ENCODE results near the gene SYNE1.
A peak's percentile ranks its signal among the peaks of the same experiment; 100 is the strongest.

SYNE1 gene

DNA sequence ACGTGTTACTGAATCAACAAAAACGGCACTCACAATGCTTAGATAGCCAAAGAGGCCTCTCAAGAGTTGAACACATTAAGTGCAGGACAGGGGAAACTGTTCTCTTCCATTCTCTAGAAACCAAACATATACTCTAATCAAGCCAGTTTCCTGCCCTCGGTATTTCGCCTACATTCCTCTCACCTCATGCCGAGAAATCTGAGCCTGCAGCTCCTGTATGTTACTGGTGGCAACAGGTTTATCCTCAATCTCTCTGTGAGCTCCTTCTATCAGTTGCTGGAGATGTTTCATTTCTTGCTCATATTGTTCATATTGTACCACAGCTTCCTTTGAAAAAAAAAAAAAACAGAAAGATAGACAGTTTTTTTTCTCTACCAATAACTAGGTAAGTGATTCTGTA lies 328.9 kb downstream of the SYNE1 start:
- DNase-seq = no peak

DNA sequence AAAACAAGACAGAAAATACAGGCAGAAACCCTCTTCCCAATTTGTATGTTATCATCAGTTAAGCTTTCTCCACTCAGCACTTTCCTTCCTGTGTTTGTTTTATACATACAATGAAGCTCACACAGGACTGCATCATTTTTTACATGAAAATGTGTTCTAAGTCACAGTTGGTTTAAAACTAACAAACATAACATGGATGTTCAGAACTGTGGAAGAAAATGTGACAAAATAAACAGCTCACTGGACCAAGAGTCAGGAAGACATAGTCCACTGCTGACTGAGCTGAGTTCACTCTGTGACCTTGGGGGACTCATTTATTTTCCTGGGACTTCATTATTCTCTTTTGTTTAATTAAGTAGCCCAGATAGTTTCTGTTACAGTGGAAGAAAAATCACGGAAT lies 331.5 kb downstream of the SYNE1 start:
- no peak for DNase-seq

GRCh38 chr6:152301765-152302568 lies 335.2 kb downstream of the SYNE1 start:
- DNase-seq = peak; percentile 74 to 90 (median 84)

DNA sequence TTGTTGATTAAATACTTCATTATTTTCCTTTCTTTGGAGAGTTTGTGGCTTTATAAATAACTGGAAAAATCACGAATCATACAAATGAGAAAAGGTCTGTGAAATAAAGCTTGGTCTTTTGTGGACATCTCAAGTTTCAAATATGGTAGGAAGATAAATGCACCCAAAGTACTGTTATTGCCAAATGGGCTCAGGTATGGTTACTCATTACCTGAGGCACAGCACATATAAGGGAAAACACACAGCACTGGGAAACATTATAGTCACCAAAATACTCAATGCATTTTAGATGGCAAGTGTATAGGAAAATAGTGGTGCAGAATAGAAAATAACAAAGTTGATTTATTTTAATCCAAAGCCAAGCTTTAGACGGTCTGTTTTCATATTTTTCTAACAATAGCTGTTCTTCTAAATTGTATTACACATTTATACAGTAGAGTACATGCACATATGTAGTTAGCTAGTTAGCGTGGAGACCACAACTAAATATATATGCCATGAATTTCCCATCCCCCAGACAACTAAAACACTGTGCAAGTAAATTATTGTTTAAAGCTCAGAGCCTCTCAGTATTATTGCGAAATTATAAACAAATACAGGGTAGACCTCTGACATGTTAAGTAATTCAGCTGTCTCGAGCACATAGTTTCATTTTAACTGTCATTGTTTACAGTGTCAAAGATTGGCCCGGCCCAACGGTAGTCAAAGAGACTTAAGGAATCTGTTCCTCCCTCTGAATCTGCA lies 336.0 kb downstream of the SYNE1 start:
- DNase-seq = peak in 1 of 6 experiments; percentile 48

- no peak for DNase-seq
Measured at GRCh38 chr6:152300517-152300916, 336.6 kb downstream of the SYNE1 start.

- DNase-seq = no peak
Measured at GRCh38 chr6:152298848-152299735, 338.1 kb downstream of the SYNE1 start.

DNA sequence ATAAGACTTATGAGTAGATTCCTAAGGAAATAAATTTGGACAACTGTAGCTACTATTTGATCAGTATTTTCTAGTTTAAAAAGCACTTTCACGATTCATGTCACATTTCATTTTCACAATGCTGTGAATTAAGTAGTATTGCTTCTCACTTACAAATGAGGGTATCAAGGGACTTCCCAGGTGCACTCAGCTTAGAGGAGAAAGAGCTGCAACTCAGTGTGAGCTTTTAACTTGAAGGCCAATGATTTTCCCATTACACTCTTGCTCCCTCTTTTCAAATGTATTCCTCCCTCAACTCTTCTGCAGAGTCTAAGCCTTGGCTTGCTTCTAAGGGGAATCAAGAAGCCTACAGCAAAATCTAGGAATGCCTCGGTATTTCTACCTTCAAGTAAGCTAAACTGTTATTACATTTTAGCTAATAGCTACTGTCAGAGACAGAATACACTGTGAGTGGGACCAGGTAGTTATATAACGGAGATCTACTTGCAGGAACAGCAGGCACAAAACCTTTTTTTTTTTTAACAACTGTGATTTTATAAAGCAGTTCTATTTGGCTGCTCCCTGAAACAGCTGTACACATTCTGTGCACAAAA lies 339.0 kb downstream of the SYNE1 start:
- no peak for DNase-seq

DNA sequence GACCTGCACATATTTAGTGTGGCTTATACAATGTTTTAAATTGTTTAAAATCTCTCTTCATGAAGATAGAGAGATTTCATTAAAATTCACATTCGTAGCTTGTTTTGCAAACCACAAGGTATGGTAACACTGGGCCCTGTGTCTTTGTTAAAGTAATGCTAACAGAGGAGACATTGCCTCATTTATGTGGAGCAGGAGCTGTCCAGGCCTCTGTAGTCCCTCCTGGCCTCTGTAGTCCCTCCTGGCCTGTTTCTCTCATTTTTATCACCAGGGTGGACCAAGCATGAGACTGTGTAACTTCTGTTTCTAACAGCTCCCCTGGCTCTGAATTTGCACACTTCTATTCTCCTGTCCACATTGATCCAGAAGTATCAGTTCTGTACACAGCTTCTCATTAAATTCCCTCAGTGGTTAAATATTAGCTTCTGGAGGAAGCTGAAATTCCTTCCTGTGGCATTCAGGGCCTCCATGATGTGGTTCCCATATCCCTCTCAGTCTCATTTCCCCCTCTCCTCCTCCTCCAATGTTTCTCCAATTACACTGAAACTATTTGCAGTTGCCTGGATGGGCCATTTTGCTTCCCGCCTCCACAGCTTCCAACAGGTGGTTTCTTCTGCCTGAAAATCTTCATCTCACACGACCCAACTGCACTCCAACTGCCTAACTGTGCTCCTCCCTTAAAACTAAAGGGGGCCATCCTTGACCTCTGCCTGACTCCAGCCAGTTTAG lies 340.4 kb downstream of the SYNE1 start:
- no peak for DNase-seq

DNA sequence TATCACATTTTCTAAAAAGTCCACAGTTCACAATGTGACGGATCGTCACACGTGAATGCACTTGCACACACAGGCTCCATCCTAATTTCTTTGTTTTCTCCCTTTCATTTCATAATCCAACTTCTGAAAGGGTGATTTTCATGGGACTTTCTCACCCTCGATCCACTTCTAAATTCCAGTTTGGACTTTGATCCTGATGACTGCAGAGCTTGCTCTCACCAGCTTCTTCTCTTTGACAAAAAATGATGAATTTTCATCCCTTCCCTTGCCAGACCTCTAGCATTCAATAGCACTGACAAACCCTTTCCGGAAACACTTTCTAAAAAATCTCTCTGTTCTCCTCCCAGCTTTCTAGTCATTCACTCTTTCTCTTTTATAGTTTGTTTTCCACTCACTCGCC lies 341.2 kb downstream of the SYNE1 start:
- DNase-seq = no peak

GRCh38 chr6:152295346-152295745 lies 341.8 kb downstream of the SYNE1 start:
- DNase-seq = no peak

- DNase-seq = no peak
Measured at GRCh38 chr6:152293404-152293803, 343.8 kb downstream of the SYNE1 start.

DNA sequence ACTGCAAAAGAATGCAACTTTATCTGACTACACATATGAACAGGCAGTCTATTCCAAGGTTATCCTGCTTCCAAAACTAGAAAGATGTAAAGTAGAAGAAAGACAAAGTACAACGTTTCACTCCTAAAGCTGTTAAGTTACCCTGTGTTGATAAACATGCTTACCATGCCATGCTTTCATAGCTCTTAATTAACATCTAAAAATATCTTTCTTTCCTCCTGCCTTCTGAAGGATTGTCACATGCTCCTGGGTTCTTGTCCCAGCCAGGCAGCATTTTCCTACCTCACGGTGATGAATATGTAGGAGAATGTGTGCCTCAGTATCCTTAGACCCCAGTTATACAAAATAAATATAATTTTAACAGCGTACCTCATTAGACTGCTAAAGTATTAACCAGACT lies 344.6 kb downstream of the SYNE1 start:
- DNase-seq = no peak

DNA sequence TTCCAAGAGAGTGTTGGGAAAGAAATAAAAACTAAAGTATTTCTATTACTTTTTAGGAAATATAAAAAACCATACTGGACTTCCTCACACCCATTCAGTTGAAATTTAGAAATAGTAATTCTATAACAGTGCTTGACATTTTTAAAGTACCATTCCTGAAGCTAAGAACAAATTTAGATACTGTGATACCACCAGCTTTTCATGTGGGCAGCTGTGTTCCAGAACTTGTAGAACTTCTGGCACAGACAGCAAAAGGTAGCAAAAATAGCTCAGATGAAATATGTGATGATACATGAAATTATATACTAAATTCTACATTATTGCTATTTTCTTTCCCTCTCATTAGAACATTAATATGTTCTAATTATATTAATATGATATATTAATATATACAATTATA lies 346.5 kb downstream of the SYNE1 start:
- no peak for DNase-seq

- no peak for DNase-seq
Measured at GRCh38 chr6:152277826-152278329, 359.3 kb downstream of the SYNE1 start.

DNA sequence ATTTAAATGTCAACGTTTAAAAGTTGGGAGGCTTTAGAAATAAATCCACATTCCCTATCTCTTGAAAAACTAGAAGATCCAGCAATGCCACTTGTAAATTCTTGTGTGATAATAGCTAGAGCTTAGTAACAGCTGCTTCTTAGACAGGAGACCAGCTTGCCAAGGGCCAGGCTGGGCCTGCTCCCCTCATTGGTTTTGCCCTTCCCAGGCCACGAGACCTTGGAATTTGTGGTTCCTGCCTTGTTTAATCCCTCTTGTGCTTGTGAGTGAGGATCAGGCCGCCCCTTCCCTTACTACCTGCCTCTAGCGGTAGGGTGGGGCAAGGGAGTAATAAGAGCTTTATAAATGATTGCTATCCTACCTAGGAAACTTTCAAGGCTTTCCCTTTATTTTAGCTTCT lies 363.5 kb downstream of the SYNE1 start:
- DNase-seq = no peak

DNA sequence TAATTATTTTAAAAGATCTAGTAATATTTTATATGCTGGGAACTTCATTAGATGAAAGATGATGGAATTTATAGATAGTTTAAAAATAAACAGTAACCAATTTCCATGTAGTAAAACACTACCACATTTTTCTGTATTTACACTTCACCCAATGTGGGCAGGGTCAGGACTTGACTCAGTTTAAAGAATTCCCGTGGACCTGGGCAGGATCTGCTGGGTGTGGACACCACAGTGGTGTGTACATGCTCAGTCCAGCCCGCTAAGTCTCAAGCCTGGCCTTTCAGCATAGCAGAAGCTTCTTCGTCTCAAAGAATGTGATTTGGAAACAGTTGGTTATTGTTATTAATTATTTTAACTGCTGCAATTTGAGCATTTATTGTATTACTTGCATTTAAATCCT lies 364.2 kb downstream of the SYNE1 start:
- no peak for DNase-seq

- no peak for DNase-seq
Measured at GRCh38 chr6:152272486-152272885, 364.7 kb downstream of the SYNE1 start.

DNA sequence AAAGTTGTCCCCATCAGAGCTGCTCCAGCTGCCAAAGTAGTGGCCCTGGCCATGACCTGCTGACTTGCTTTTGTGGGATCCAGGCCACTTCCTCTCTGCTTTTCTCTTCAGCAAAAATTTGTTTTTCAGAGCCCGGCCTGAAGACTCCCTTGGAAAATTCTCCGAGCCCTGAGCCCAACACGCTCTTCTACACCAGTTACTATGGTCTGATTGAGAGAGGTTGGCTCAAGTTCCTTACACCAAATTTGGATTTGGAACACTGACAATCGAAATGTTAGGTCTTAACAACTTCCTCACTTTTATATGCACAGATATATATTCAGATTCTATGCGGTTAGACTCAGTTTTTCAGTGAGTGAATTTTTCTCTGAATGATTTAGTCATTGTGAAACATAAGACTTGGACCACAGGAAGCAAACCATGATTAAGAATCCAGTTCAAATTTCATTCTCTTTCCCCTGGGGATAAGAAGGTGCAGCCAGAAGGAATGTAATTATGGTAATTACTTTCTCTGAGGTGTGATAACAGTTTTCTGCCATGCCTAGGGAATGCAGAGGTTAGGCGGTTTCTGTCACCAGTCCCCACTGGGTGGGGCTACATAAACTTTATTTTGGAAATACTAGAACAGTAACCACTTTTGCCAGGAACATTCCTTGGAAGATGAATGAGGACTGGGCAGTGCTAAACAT lies 365.2 kb downstream of the SYNE1 start:
- no peak for DNase-seq

GRCh38 chr6:152270301-152270925 lies 366.7 kb downstream of the SYNE1 start:
- no peak for DNase-seq

DNA sequence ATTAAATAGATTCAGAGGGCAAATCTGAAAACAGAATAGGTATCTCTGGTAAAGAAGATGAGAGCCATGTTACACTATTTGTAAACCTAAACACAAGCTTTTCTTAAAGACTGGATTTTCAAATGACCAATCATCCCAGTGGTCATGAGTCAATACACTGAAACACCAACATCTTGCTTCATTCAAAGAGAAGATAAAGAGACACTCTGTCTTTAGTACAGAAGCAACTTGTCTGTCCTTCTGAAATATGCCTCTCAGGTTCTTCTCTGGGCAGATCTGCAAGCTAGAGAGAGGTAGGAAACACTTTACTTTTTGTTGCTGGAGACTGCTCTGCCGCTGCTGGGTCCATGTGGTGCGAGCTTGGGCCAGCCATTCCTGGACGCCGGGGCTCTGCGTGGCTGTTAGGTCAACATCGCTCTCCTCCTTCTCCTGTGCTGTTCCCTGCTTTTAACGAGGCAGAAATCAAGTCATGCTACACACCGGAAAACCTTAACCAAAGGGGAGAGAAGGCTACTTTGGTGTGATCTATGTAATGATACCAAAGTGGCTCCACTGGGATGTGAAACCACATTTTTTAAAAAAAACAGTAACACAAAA lies 368.2 kb downstream of the SYNE1 start:
- no peak for DNase-seq
